GM12891 (cell line): ENCODE data around the gene PCDH9.

Experiments
- POLR2A ChIP-seq: IDR thresholded peaks from 2 replicates; pipeline ENCODE4 v1.6.1; 2011; ENCODE audit warnings: low read depth, low read length, control low read depth
- TAF1 ChIP-seq: IDR thresholded peaks from 2 replicates; pipeline ENCODE4 v1.6.1; 2011; ENCODE audit warnings: low read depth, low read length, control low read depth

DNA sequence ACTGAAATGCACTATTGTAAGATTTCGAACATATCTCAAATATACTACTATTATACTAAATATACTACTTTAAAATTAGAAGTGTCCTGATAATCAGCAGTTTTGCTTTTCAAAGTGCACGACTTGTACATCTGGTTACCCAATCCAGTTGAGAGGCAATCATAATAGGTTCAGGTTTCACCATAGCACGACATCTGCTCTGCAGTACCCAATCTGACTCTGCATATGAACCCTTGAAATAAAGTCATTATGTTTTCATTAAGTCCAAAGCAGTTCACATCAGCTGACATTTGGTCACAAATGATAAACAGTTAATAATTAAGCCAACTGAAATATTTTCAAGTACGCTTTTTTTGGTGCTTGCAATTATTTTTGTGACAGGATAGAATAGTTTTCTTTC lies 90.6 kb downstream of the PCDH9 start:
- TF ChIP-seq TAF1 = no peak
- TF ChIP-seq POLR2A = no peak
